NB4 (cell line): ENCODE data around the gene AHCTF1.

Source experiments
- MYC ChIP-seq: IDR thresholded peaks from 2 replicates; pipeline ENCODE4 v1.6.1; 2011; ENCODE audit warnings: low read depth, low read length
- POLR2A ChIP-seq: IDR thresholded peaks from 2 replicates; pipeline ENCODE4 v1.6.1; 2011; ENCODE audit warnings: mild to moderate bottlenecking; ENCODE audit not compliant: insufficient read length; ENCODE audit errors: extremely low read depth
- TF ChIP-seq, protein P1 (sequence below): IDR thresholded peaks from one replicate; pipeline ENCODE4 v1.5.1; 2012; ENCODE audit warnings: low read depth, low read length
- TF ChIP-seq, protein P2 (sequence below): IDR thresholded peaks from 2 replicates; pipeline ENCODE4 v1.6.1; 2011; ENCODE audit warnings: low read depth, low read length

DNA sequence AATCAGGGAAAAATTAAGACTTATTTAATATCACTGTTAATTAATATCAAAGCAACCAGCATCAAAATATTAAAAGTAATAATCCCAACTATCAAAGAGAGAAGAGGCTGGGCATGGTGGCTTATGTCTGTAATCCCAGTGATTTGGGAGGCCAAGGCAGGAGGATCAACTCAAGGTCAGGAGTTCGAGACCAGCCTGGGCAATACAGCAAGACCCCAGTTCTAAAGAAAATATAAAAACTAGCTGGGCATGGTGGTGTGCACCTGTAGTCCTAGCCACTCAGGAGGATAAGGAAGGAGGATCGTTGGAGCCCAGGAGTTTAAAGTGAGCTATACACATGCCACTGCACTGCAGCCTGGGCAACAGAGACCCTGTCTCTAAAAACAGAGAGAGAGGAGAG is 43.2 kb downstream of the AHCTF1 start:
- TF ChIP-seq, protein P1, sequence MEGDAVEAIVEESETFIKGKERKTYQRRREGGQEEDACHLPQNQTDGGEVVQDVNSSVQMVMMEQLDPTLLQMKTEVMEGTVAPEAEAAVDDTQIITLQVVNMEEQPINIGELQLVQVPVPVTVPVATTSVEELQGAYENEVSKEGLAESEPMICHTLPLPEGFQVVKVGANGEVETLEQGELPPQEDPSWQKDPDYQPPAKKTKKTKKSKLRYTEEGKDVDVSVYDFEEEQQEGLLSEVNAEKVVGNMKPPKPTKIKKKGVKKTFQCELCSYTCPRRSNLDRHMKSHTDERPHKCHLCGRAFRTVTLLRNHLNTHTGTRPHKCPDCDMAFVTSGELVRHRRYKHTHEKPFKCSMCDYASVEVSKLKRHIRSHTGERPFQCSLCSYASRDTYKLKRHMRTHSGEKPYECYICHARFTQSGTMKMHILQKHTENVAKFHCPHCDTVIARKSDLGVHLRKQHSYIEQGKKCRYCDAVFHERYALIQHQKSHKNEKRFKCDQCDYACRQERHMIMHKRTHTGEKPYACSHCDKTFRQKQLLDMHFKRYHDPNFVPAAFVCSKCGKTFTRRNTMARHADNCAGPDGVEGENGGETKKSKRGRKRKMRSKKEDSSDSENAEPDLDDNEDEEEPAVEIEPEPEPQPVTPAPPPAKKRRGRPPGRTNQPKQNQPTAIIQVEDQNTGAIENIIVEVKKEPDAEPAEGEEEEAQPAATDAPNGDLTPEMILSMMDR, result no peak
- TF ChIP-seq POLR2A, result no peak
- TF ChIP-seq, protein P2, sequence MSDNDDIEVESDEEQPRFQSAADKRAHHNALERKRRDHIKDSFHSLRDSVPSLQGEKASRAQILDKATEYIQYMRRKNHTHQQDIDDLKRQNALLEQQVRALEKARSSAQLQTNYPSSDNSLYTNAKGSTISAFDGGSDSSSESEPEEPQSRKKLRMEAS, result no peak
- no peak for TF ChIP-seq MYC
